DND-41 (cell line): ENCODE measurements around the gene ARHGEF38.

Experiments
- CTCF ChIP-seq: IDR thresholded peaks from 2 replicates; pipeline ENCODE4 v1.5.1; 2012; ENCODE audit warnings: borderline replicate concordance, low read length, moderate library complexity, mild to moderate bottlenecking; ENCODE audit not compliant: poor library complexity, severe bottlenecking; ENCODE audit errors: extremely low read depth
- EZH2 ChIP-seq: IDR thresholded peaks from 3 replicates; pipeline ENCODE4 v1.6.1; 2012; ENCODE audit warnings: borderline replicate concordance, low read depth, mild to moderate bottlenecking, moderate library complexity, low read length, inconsistent platforms; ENCODE audit not compliant: severe bottlenecking

DNA sequence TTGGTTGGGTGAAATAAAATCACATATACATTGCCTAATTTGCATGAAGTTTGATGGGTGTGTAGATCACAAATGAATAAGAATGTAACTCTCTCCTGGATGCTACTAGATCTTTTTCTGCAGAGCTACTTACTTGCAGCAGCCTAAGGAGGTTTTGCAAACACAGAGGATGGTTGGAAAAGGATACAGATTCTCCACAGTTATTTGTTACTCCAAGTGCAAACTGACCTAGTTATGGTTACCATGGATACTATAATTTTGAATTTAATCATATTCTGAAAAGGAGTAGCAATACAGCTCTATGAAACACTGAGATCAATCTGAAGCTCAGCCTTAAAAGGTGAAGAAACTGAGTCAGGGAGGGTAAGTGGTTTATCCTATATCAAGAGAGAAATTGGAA, 9.1 kb upstream of the ARHGEF38 start:
- TF ChIP-seq CTCF (no peak), EZH2 (no peak)
